ENCODE results near the gene IL1RAPL1.

The IL1RAPL1 gene

GRCh38 chrX:29136904-29137303 lies 549.7 kb downstream of the IL1RAPL1 start:
- no peak for DNase-seq

GRCh38 chrX:29138003-29138402 lies 550.8 kb downstream of the IL1RAPL1 start:
- no peak for DNase-seq

- DNase-seq: no peak
Observed at GRCh38 chrX:29143356-29143755, 556.1 kb downstream of the IL1RAPL1 start.

- DNase-seq: no peak
Observed at GRCh38 chrX:29143756-29144155, 556.5 kb downstream of the IL1RAPL1 start.

GRCh38 chrX:29145316-29145715 lies 558.1 kb downstream of the IL1RAPL1 start:
- DNase-seq: no peak

- no peak for DNase-seq
Observed at GRCh38 chrX:29148511-29148910, 561.3 kb downstream of the IL1RAPL1 start.

- no peak for DNase-seq
Observed at GRCh38 chrX:29155286-29155685, 568.0 kb downstream of the IL1RAPL1 start.

GRCh38 chrX:29172880-29173279 lies 585.6 kb downstream of the IL1RAPL1 start:
- DNase-seq: no peak

- no peak for DNase-seq
Observed at GRCh38 chrX:29187264-29187663, 600.0 kb downstream of the IL1RAPL1 start.

GRCh38 chrX:29196501-29196900 lies 609.3 kb downstream of the IL1RAPL1 start:
- DNase-seq: no peak

GRCh38 chrX:29215251-29215650 lies 628.0 kb downstream of the IL1RAPL1 start:
- DNase-seq: no peak

- DNase-seq: no peak
Observed at GRCh38 chrX:29225670-29226069, 638.4 kb downstream of the IL1RAPL1 start.

GRCh38 chrX:29229802-29230201 lies 642.6 kb downstream of the IL1RAPL1 start:
- DNase-seq: no peak

- no peak for DNase-seq
Observed at GRCh38 chrX:29231800-29232199, 644.6 kb downstream of the IL1RAPL1 start.

GRCh38 chrX:29233592-29234183 lies 646.4 kb downstream of the IL1RAPL1 start:
- no peak for DNase-seq

GRCh38 chrX:29237972-29238371 lies 650.7 kb downstream of the IL1RAPL1 start:
- no peak for DNase-seq

GRCh38 chrX:29241809-29242208 lies 654.6 kb downstream of the IL1RAPL1 start:
- DNase-seq: no peak

GRCh38 chrX:29242856-29243255 lies 655.6 kb downstream of the IL1RAPL1 start:
- no peak for DNase-seq

GRCh38 chrX:29243942-29244341 lies 656.7 kb downstream of the IL1RAPL1 start:
- DNase-seq: no peak

GRCh38 chrX:29254515-29254914 lies 667.3 kb downstream of the IL1RAPL1 start:
- DNase-seq: no peak

GRCh38 chrX:29257521-29257920 lies 670.3 kb downstream of the IL1RAPL1 start:
- DNase-seq: no peak

GRCh38 chrX:29269390-29269789 lies 682.1 kb downstream of the IL1RAPL1 start:
- DNase-seq: no peak

- DNase-seq: no peak
Observed at GRCh38 chrX:29274517-29274916, 687.3 kb downstream of the IL1RAPL1 start.

- DNase-seq: no peak
Observed at GRCh38 chrX:29275928-29276327, 688.7 kb downstream of the IL1RAPL1 start.

- DNase-seq: no peak
Observed at GRCh38 chrX:29281078-29281742, 694.0 kb downstream of the IL1RAPL1 start.
